Measurements from ENCODE around the gene PTPRD.

GRCh38 chr9:10250219-10250618, 362.6 kb downstream of the PTPRD start:
- TF ChIP-seq CTCF (IDR thresholded peaks at IDR 0.05): no peak
- TF ChIP-seq POLR2A (IDR thresholded peaks at IDR 0.05): no peak

All from Peyer's patch (tissue), 4 donors.